Urinary bladder (tissue), 4 donors: ENCODE results near the gene KTI12. TPM values are rescaled to one million over a fixed set of nuclear protein-coding genes. Genes with fewer than 3 reads are reported as not detected.
A peak's percentile ranks its signal among the peaks of the same experiment; 100 is the strongest.

Source experiments
- DNase-seq: peaks from one replicate; pipeline ENCODE4 v3.0.0-alpha.2; 2015; ENCODE audit errors: extremely low spot score
- H3K27ac ChIP-seq: one replicate; pipeline ENCODE4 v1.5.1; 2013; ENCODE audit warnings: low read depth, mild to moderate bottlenecking, moderate library complexity
- H3K36me3 ChIP-seq: one replicate; pipeline ENCODE4 v1.6.1; 2013; ENCODE audit warnings: mild to moderate bottlenecking, moderate library complexity; ENCODE audit not compliant: insufficient read depth
- H3K4me1 ChIP-seq: one replicate; pipeline ENCODE4 v1.6.1; 2013; ENCODE audit warnings: mild to moderate bottlenecking, moderate library complexity; ENCODE audit not compliant: insufficient read depth
- H3K4me3 ChIP-seq: one replicate; pipeline ENCODE4 v1.5.1; 2013; ENCODE audit warnings: low read depth, low read length
- WGBS: extraction: QIAGEN DNeasy Blood & Tissue Kit; methylation state at CpG from one replicate; pipeline ENCODE4 v1.1.7; 2013; 5-methylcytosine and 5-hydroxymethylcytosine counted together
- polyA plus RNA-seq: library from polyadenylated mRNA; stranded (reverse); fragments of 200-250 nt; gene quantifications from one replicate; pipeline ENCODE4 v1.2.3, GENCODE V29; 2013
- small RNA-seq: library from RNA; depleted of rRNA; stranded (forward); fragments of <200 nt; gene quantifications from one replicate; pipeline ENCODE3, GENCODE V24; 2014
- total RNA-seq: library from RNA; depleted of rRNA; stranded (reverse); fragments of >200 nt; gene quantifications from one replicate; pipeline ENCODE4 v1.2.3, GENCODE V29; 2014
- donor health status: healthy with polysubstance abuse.
- donor health status: healthy.

The KTI12 gene
- total and polyA plus RNA-seq, 2 donors: 4.9 to 11.1 TPM

GRCh38 chr1:51989582-51990477, 43.8 kb downstream of the KTI12 start:
- Histone ChIP-seq H3K4me1 (no peaks in the 10 kb centered on the region), H3K27ac (no peak overlapping the region), H3K4me3 (peak overlapping the region; percentile 53), H3K36me3 (no peaks in the 10 kb centered on the region)
- DNase-seq: no peak
- WGBS: 8% methylated on average over 47 of the region's 47 CpGs

GRCh38 chr1:51988254-51988653, 45.4 kb downstream of the KTI12 start:
- Histone ChIP-seq H3K27ac (no peak overlapping the region), H3K4me3 (no peak overlapping the region), H3K4me1 (no peaks in the 10 kb centered on the region), H3K36me3 (no peaks in the 10 kb centered on the region)
- DNase-seq: no peak

- WGBS: 71% methylated on average over 4 of the region's 4 CpGs
- Histone ChIP-seq H3K4me3 (no peak overlapping the region), H3K27ac (no peak overlapping the region), H3K36me3 (no peaks in the 10 kb centered on the region), H3K4me1 (no peaks in the 10 kb centered on the region)
- no peak for DNase-seq
These were observed 46.9 kb downstream of the KTI12 start for GRCh38 chr1:51986718-51987117.

GRCh38 chr1:51982161-51982560, 51.4 kb downstream of the KTI12 start:
- no peaks in the 10 kb centered on the region for H3K36me3 ChIP-seq
- 86% methylated on average over 3 of the region's 3 CpGs for WGBS
- H3K4me3 ChIP-seq: no peak overlapping the region
- no peaks in the 10 kb centered on the region for H3K4me1 ChIP-seq
- no peak overlapping the region for H3K27ac ChIP-seq
- no peak for DNase-seq

Small RNA genes within 50 kb of the gene (small RNA-seq; reads per million reads assigned to genes)
- gene RN7SL290P: not detected

Other genes starting within 250 kb of the KTI12 start
- 108 TPM for gene NRDC, start 155.1 kb downstream of the KTI12 start, total RNA-seq
- 62.3 TPM for gene NRDC, start 155.1 kb downstream of the KTI12 start, polyA plus RNA-seq
- gene RAB3B, start 43.1 kb downstream of the KTI12 start, total RNA-seq: 1.7 TPM
- gene RAB3B, start 43.1 kb downstream of the KTI12 start, polyA plus RNA-seq: 0.44 TPM
- 20.5 TPM for gene TXNDC12, start 21.4 kb upstream of the KTI12 start, total RNA-seq
- 24.9 TPM for gene TXNDC12, start 21.4 kb upstream of the KTI12 start, polyA plus RNA-seq
- 68.6 TPM for gene BTF3L4, start 22.5 kb upstream of the KTI12 start, total RNA-seq
- 42.4 TPM for gene BTF3L4, start 22.5 kb upstream of the KTI12 start, polyA plus RNA-seq
- 73.5 TPM for gene ZFYVE9, start 108.3 kb upstream of the KTI12 start, total RNA-seq
- 13.1 TPM for gene ZFYVE9, start 108.3 kb upstream of the KTI12 start, polyA plus RNA-seq